ENCODE measurements around the gene OLIG2.

The OLIG2 gene

GRCh38 chr21:33008333-33009051, 17.2 kb upstream of the OLIG2 start:
- no peak for DNase-seq (ENCODE audit: insufficient read length)
- no peak for FAIRE-seq
- TF ChIP-seq POLR2A (IDR thresholded peaks at IDR 0.05; ENCODE audit: low read depth, low read length) (no peak), POLR2AphosphoS5 (IDR thresholded peaks at IDR 0.05; ENCODE audit: low read depth, low read length) (no peak), TAF1 (IDR thresholded peaks at IDR 0.05; ENCODE audit: borderline replicate concordance, low read depth, low read length) (no peak)

GRCh38 chr21:33010931-33011330, 14.8 kb upstream of the OLIG2 start:
- DNase-seq (ENCODE audit: insufficient read length), result no peak
- no peak for FAIRE-seq
- TF ChIP-seq TAF1 (IDR thresholded peaks at IDR 0.05; ENCODE audit: borderline replicate concordance, low read depth, low read length) (no peak), POLR2A (IDR thresholded peaks at IDR 0.05; ENCODE audit: low read depth, low read length) (no peak), POLR2AphosphoS5 (IDR thresholded peaks at IDR 0.05; ENCODE audit: low read depth, low read length) (no peak)

GRCh38 chr21:33011462-33011861, 14.3 kb upstream of the OLIG2 start:
- TF ChIP-seq POLR2AphosphoS5 (IDR thresholded peaks at IDR 0.05; ENCODE audit: low read depth, low read length) (no peak), POLR2A (IDR thresholded peaks at IDR 0.05; ENCODE audit: low read depth, low read length) (no peak), TAF1 (IDR thresholded peaks at IDR 0.05; ENCODE audit: borderline replicate concordance, low read depth, low read length) (no peak)
- no peak for FAIRE-seq

GRCh38 chr21:33013626-33014025, 12.1 kb upstream of the OLIG2 start:
- DNase-seq (ENCODE audit: insufficient read length), result no peak
- no peak for FAIRE-seq
- no peak for TF ChIP-seq POLR2A (IDR thresholded peaks at IDR 0.05; ENCODE audit: low read depth, low read length)

More at GRCh38 chr21:33011462-33011861, 14.3 kb upstream of the OLIG2 start:
- no peak for DNase-seq (ENCODE audit: insufficient read length)

GRCh38 chr21:33014331-33014730, 11.4 kb upstream of the OLIG2 start:
- no peak for TF ChIP-seq POLR2A (IDR thresholded peaks at IDR 0.05; ENCODE audit: low read depth, low read length)
- TF ChIP-seq POLR2AphosphoS5 (IDR thresholded peaks at IDR 0.05; ENCODE audit: low read depth, low read length), result no peak
- no peak for TF ChIP-seq TAF1 (IDR thresholded peaks at IDR 0.05; ENCODE audit: borderline replicate concordance, low read depth, low read length)
- no peak for FAIRE-seq
- no peak for DNase-seq (ENCODE audit: insufficient read length)

- FAIRE-seq (no peak), DNase-seq (ENCODE audit: insufficient read length) (no peak)
- no peak for TF ChIP-seq TAF1 (IDR thresholded peaks at IDR 0.05; ENCODE audit: borderline replicate concordance, low read depth, low read length)
- TF ChIP-seq POLR2A (IDR thresholded peaks at IDR 0.05; ENCODE audit: low read depth, low read length), result no peak
- no peak for TF ChIP-seq POLR2AphosphoS5 (IDR thresholded peaks at IDR 0.05; ENCODE audit: low read depth, low read length)
Observed at GRCh38 chr21:33015096-33015495, 10.6 kb upstream of the OLIG2 start.

GRCh38 chr21:33015756-33016155, 10.0 kb upstream of the OLIG2 start:
- no peak for DNase-seq (ENCODE audit: insufficient read length)
- no peak for FAIRE-seq
- TF ChIP-seq POLR2AphosphoS5 (IDR thresholded peaks at IDR 0.05; ENCODE audit: low read depth, low read length) (no peak), POLR2A (IDR thresholded peaks at IDR 0.05; ENCODE audit: low read depth, low read length) (no peak), TAF1 (IDR thresholded peaks at IDR 0.05; ENCODE audit: borderline replicate concordance, low read depth, low read length) (no peak)

- FAIRE-seq (no peak), DNase-seq (ENCODE audit: insufficient read length) (no peak)
- no peak for TF ChIP-seq POLR2AphosphoS5 (IDR thresholded peaks at IDR 0.05; ENCODE audit: low read depth, low read length)
- no peak for TF ChIP-seq TAF1 (IDR thresholded peaks at IDR 0.05; ENCODE audit: borderline replicate concordance, low read depth, low read length)
- TF ChIP-seq POLR2A (IDR thresholded peaks at IDR 0.05; ENCODE audit: low read depth, low read length), result no peak
Observed at GRCh38 chr21:33018707-33019465, 6.8 kb upstream of the OLIG2 start.

GRCh38 chr21:33019516-33019884, 6.2 kb upstream of the OLIG2 start:
- FAIRE-seq (no peak), DNase-seq (ENCODE audit: insufficient read length) (no peak)
- TF ChIP-seq TAF1 (IDR thresholded peaks at IDR 0.05; ENCODE audit: borderline replicate concordance, low read depth, low read length) (no peak), POLR2A (IDR thresholded peaks at IDR 0.05; ENCODE audit: low read depth, low read length) (no peak)

- peak; percentile 19 for DNase-seq (ENCODE audit: insufficient read length)
- FAIRE-seq, result no peak
Observed at GRCh38 chr21:33019885-33020557, 5.7 kb upstream of the OLIG2 start.

GRCh38 chr21:33020558-33021100, 5.1 kb upstream of the OLIG2 start:
- DNase-seq (ENCODE audit: insufficient read length), result no peak
- no peak for FAIRE-seq
- TF ChIP-seq TAF1 (IDR thresholded peaks at IDR 0.05; ENCODE audit: borderline replicate concordance, low read depth, low read length) (no peak), POLR2AphosphoS5 (IDR thresholded peaks at IDR 0.05; ENCODE audit: low read depth, low read length) (no peak), POLR2A (IDR thresholded peaks at IDR 0.05; ENCODE audit: low read depth, low read length) (no peak)

More at GRCh38 chr21:33019885-33020557, 5.7 kb upstream of the OLIG2 start:
- TF ChIP-seq POLR2A (IDR thresholded peaks at IDR 0.05; ENCODE audit: low read depth, low read length) (no peak), POLR2AphosphoS5 (IDR thresholded peaks at IDR 0.05; ENCODE audit: low read depth, low read length) (no peak), TAF1 (IDR thresholded peaks at IDR 0.05; ENCODE audit: borderline replicate concordance, low read depth, low read length) (no peak)
